VCaP (cell line): ENCODE results near the gene ZBTB16.

Source experiments
- H3K27ac ChIP-seq: fragments of 450-650 bp; 2 replicates; pipeline ENCODE4 v1.5.1; 2017
- TF ChIP-seq, protein P1 (sequence below): fragments of 450-650 bp; conservative IDR thresholded peaks from 2 replicates; pipeline ENCODE4 v1.5.1; 2017; ENCODE audit warnings: mild to moderate bottlenecking, moderate library complexity

The ZBTB16 gene

GRCh38 chr11:114074546-114075343, 15.2 kb downstream of the ZBTB16 start:
- H3K27ac ChIP-seq, result peak overlapping the region; percentile 17; the same call in 1 of the 2 replicates
- TF ChIP-seq, protein P1, sequence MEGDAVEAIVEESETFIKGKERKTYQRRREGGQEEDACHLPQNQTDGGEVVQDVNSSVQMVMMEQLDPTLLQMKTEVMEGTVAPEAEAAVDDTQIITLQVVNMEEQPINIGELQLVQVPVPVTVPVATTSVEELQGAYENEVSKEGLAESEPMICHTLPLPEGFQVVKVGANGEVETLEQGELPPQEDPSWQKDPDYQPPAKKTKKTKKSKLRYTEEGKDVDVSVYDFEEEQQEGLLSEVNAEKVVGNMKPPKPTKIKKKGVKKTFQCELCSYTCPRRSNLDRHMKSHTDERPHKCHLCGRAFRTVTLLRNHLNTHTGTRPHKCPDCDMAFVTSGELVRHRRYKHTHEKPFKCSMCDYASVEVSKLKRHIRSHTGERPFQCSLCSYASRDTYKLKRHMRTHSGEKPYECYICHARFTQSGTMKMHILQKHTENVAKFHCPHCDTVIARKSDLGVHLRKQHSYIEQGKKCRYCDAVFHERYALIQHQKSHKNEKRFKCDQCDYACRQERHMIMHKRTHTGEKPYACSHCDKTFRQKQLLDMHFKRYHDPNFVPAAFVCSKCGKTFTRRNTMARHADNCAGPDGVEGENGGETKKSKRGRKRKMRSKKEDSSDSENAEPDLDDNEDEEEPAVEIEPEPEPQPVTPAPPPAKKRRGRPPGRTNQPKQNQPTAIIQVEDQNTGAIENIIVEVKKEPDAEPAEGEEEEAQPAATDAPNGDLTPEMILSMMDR, result no peak

DNA sequence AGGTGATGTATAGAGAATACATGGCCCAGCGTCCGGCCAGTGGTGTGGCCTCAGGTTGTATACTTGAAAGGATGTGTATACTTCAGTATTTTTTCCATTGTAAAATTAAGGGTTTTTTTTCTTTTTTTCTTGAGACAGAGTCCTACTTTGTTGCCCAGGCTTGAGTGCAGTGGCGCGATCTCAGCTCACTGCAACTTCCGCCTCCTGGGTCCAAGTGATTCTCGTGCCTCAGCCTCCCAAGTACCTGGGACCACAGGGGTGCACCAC, 15.8 kb downstream of the ZBTB16 start:
- H3K27ac ChIP-seq, result no peak overlapping the region; the same call in 1 of the 2 replicates
- TF ChIP-seq, protein P1, result no peak

GRCh38 chr11:114075891-114076441, 16.5 kb downstream of the ZBTB16 start:
- TF ChIP-seq, protein P1, result peak; percentile 71
- H3K27ac ChIP-seq, result no peak overlapping the region; the same call in 1 of the 2 replicates

DNA sequence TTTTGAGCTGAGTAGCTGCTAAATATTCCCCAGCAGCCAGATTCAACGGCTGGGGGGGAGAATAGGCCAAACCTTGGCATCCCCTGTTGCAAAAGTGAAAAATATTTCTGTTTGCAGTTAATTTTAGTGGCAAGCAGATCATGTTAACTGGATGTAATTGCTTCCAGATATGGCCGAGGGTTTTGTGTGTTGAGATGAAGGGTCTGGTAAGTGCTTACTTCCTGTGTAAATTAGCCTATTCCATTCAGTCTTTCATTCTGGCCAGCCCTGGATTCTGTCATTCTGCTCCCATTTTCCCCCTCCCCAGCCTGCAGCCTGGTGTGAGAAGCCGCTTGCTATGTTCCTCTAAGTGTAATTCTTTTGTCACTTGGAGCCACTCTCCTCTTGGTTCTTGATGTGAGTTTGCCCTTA, 17.4 kb downstream of the ZBTB16 start:
- TF ChIP-seq, protein P1, result no peak
- peak overlapping the region; percentile 58 for H3K27ac ChIP-seq

DNA sequence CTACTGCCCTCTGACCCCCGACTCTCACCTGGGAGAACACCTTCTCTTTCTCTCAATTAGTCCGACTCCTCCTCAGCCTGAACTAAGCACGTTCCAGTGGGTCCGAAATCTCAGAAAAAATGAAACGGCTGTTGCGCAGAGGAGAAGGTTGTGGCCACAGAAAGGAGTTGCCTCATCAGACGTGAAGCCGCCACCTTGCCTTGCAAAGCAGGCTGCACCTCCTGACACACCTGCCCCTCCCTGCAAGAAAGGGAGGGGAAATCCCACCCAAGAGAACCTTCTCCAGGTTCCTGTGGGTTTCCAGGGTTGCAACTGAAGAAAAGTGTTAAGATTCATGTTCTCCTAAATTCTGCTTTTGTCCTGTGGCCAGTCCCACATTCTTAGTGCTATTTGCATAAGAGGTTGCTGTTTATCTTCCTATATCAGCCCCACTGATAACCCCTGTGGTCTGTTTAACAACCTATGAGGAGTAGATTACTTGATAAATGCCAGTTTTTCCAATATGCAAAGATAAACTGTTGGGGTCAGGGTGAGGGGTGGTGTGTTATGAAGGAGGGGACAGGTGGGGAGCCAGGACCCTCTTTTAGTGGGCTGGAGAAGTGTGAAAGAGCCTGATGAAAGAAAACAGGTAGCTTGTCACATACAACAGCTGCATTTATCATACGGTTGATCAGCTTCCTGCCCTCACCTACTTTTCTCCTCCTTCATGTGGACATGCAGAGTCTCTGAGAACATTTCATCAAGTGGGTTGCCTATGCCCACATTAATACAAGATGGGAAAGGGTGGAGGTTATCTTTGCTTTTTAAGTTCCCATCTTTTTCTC, 18.2 kb downstream of the ZBTB16 start:
- TF ChIP-seq, protein P1, result no peak
- peak overlapping the region; percentile 58 for H3K27ac ChIP-seq

- TF ChIP-seq, protein P1, result no peak
- H3K27ac ChIP-seq, result peak overlapping the region; percentile 58
These were observed 18.9 kb downstream of the ZBTB16 start for GRCh38 chr11:114078423-114078822.

DNA sequence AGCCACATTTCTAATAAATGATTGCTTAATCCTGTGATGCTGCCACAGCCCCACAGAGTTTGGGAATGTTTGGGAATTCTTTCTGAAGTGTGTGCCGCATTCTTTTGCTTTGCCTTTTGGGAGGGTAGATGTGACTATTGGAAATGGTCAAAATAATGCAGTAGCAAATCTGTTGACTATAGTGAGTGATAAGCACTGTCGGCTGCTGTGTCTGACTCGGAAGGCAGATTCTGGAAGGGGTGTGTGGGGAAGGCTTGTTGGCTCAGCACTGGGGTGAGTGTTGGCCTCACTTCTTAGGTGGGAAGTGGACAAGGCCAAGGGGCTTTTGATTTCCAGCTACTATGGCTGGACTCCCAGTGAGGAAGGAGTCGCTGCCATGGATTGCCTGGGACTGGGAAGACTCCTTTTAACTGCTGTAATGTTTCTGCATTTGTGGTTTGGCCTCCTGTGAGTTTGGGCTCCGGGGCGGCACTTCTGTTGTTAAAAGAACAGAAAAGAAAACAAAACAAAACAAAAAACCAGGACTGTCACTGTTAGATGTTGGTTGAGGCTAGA, 20.1 kb downstream of the ZBTB16 start:
- TF ChIP-seq, protein P1, result no peak
- peak overlapping the region; percentile 58 for H3K27ac ChIP-seq
